NT2/D1 (cell line): ENCODE results near the gene SF3B3.
"Not testable (repeated sequence)": the region's sequence is repeated elsewhere in the genome, so short reads cannot be mapped to it uniquely, and the experiment has no call there.

Experiments
- SUZ12 ChIP-seq: IDR thresholded peaks from 2 replicates; pipeline ENCODE4 v1.6.1; 2011; ENCODE audit not compliant: insufficient read length, insufficient read depth; ENCODE audit errors: extremely low read depth
- YY1 ChIP-seq: IDR thresholded peaks from 2 replicates; pipeline ENCODE4 v1.6.1; 2011; ENCODE audit not compliant: insufficient read length, insufficient read depth
- ZNF274 ChIP-seq: IDR thresholded peaks from 2 replicates; pipeline ENCODE4 v1.6.1; 2011; ENCODE audit warnings: mild to moderate bottlenecking, low read depth, low read length

DNA sequence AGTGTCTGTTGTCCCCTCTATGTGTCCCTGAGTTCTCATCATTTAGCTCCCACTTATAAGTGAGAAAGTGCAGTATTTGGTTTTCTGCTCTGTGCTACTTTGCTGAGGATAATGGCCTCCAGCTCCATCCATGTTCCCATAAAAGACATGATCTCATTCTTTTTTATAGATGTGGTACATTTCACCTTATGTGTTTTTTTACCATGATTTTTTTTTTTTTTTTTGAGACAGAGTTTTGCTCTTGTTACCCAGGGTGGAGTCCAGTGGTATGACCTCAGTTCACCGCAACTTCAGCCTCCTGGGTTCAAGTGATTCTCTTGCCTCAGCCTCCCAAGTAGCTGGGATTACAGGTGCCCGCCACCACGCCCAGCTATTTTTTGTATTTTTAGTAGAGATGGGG lies 65.8 kb downstream of the SF3B3 start:
- TF ChIP-seq SUZ12, YY1, ZNF274: not testable (repeated sequence)
